Activated CD4-positive, CD25-positive, alpha-beta regulatory T cell (primary cell): ENCODE results near the gene PEX6.
"Not testable (repeated sequence)": the region's sequence is repeated elsewhere in the genome, so short reads cannot be mapped to it uniquely, and the experiment has no call there.

Experiments used
- DNase-seq, 4 experiments: peaks; one replicate each; lab custom pipeline; 2025; lab: John Stamatoyannopoulos, UW

Gene PEX6

GRCh38 chr6:43001843-43002242 lies 22.9 kb upstream of the PEX6 start:
- DNase-seq, result no peak

GRCh38 chr6:42998205-42998604 lies 19.2 kb upstream of the PEX6 start:
- not testable (repeated sequence) for DNase-seq

DNA sequence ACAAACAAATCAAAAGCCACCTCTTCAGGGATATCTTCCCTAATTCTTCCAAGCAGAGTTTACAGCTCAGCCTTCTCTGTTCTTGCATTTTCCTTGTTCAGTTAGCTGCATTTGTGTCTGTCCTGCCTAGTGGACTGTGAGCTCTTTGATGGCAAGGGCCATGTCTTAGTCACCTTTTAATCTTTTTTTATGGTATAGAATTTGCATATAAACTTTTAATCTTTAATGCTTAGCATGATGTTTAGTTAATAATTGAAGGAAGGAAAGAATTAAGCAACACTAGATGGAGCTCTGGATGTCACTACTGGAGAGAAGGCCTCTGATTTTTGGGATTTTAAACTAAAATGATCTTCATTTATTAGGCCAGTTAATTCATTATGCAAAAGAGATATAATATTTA lies 17.5 kb upstream of the PEX6 start:
- DNase-seq, result no peak

DNA sequence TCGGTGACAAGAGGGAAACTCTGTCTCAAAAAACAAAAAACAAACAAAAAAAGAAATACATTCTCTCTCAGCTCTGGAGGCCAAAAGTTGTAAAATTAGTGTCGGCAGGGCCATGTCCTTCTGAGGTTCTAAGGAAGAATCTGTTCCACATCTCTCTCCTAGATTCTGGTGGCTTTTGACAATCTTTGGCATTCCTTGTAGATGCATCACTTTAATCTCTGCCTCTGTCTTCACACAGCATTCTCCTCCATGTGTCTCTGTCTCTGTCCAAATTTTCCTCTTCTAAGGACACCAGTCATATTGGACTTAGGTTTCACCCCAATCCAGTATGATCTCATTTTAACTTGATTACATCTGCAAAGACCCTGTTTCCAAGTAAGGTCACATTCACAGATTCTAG lies 14.5 kb upstream of the PEX6 start:
- no peak for DNase-seq

DNA sequence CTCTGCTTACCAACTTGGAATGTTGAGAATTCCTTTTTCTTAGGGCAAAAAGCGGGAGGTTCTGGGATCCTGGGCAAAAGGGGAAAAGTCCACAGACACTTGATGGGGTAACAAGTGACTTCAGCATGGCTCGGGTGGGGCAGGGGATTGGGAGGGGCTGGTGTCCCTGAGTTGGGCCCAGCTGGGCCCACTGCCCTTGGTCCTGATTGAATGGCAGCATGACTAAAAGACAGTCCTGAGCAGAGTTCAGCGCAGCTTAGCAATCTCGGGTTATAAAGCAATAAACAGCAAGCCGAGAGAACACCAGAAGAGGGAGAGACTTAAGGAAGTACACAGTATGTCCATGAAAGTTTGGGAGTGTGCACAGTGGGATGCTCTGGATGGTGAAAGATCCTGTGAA lies 10.9 kb upstream of the PEX6 start:
- no peak for DNase-seq

GRCh38 chr6:42988486-42989020 lies 9.6 kb upstream of the PEX6 start:
- DNase-seq, result no peak

- no peak for DNase-seq
These were observed 8.8 kb upstream of the PEX6 start for GRCh38 chr6:42987533-42988451.

DNA sequence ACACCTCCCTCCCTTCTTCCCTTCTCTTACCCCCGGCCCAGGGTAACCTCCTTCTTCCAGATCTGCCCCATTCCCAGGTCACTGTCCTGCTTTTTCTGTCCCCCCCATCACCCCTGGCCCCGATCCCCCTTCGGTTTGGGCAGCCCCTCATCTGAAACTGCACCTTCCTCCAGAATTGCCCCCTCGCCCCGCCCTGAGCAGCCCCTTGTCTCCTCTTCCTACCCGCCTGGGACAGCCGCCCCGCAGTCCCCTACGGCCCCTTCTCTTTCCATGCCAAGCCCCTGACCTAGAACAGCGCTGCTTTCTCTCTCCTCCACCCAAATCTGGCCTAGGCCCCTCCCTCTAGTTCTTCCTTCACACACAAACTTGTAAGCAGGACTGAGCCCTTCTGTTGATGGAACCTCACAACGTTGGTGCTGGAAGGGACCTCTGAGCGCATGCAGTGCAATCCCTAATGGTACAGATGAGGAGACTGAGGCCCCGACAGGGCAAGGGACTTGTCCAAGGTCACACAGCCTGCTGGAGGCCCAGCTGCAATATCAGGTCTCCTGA lies 6.0 kb upstream of the PEX6 start:
- no peak for DNase-seq

GRCh38 chr6:42984001-42984923 lies 5.3 kb upstream of the PEX6 start, which contains the start of gene PPP2R5D:
TSS of gene PPP2R5D (plus strand) at chr6:42984570. CDS start at chr6:42984678, 108 bp downstream.
- peak; percentile 75 to 94 (median 92) for DNase-seq

DNA sequence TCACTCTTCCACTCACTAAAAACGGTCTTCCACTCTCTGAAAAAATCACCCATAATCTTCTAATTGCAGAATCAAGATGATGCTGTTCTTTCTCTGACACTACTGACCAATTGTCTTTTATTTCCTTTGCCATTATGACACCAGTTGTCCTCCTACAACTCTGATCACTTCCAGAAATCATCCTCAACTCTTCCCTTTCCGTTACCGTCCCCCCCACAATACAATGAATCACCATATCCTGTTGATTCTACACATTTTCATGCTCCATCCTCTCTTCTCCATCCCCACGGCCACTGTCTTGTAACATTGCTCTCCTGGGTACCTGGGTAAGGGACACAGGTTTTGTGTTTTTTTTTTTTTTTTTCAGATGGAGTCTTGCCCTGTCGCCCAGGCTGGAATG lies 2.9 kb upstream of the PEX6 start:
- DNase-seq, result no peak

- no peak for DNase-seq
These were observed 669 bp upstream of the PEX6 start for GRCh38 chr6:42979523-42980177.

DNA sequence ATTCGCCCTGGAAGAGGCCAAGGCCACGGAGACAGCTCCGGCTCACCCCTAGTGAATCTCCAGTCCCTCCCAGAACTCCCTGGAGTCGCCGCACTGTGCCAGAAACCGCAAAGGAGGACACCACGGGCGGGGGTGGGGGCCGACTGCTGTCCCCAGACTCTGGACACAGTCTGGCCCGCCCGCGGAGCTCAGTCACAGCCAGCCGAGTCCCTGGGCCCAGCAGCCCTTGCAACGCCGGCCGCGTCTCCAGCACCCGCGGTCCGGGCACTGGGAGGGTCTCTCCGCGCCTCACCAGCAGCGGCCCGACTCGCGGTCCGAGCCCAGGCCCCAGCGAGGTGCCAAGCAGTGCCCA lies 518 bp downstream of the PEX6 start:
- DNase-seq, result no peak

GRCh38 chr6:42974919-42975505 lies 4.0 kb downstream of the PEX6 start:
- no peak for DNase-seq

DNA sequence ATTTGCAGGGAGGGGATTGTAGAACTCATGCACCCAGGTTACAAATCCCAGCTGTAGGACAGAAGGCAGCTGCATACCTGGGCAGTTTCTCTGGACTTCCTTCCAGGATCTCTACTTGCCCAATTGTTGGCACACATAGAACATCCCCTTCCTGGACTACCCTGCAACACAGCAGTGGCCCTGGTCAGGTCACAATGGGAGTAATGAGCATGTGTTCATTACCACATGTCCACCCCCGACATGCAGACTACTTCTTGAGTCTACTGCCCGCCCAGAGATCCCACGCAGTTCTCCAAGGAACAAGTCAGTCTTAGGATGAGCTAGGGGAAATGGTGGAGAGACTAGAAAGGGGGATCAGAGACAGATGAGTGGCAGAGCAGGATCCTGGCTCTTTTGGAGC lies 5.1 kb downstream of the PEX6 start:
- DNase-seq, result no peak

DNA sequence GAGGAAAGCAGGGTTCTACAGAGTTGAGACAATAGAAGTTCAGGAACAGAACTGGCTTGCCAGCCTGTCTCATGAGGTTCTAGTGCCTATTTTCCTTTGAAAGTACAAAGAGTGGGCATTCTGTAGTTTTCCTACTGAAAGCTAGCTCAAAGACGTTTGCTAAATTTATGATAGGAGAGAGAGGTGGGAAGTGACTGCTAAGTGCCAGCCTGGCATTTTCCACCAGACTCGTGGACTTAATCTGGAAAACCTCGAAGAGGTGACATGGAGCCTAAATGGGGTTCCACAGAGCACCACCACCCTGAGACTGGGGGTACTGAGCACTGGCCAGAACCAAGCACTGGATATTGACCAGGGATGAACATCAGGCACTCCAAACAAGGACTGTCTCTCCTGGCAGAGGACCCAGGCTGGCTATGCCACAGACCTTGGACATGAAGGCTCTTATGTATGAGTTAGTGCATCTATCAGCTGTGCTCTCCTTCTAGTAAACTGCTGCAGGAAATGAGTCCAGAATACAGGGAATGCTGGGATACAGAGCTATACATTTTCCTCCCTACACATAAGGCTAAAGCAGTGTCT lies 7.1 kb downstream of the PEX6 start:
- no peak for DNase-seq

- DNase-seq, result no peak
These were observed 7.9 kb downstream of the PEX6 start for GRCh38 chr6:42970871-42971612.

- DNase-seq, result no peak
These were observed 9.0 kb downstream of the PEX6 start for GRCh38 chr6:42969934-42970333.

DNA sequence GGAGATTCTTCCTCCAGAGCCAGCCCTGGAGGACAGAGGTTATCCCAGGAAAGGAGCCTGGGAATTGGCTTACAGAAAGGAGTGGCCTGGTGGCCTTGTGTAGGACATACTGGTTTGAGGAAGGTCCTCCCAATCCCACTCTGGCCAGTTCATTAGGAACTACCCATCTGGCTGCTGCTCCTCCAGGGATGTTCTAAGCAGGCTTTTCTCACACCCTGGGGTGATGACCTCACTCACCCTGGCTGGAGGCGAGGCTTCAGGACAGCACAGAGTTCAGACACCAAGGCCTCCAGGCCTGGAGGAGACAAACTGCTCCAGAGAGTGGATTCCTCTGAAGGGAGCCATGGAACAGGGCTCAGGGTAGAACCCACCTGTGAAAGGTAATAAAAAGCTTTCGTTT lies 9.6 kb downstream of the PEX6 start:
- no peak for DNase-seq

DNA sequence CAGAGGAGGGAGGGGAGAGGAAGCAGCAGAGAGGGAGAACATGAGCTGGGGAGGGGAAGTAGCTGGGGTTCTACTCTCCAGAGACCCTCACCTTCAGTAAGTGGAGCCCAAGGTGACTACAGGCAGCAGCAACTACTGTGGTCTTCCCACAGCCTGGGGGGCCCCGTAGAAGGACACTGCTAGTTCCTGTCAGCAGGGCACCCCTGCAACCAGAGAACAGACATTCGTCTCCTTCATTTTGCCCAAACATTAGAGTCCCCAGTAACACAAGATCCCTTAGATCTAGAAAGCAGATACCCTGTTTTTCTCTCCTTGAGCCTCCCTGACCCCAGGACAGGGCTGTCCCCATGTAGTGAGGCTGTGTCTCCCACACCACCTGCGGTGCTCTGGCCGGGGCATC lies 10.2 kb downstream of the PEX6 start:
- DNase-seq, result no peak

GRCh38 chr6:42968126-42968701 lies 10.8 kb downstream of the PEX6 start:
- DNase-seq, result no peak
